ENCODE results near the gene PMPCB. TPM values are rescaled to one million over a fixed set of nuclear protein-coding genes. Genes with fewer than 3 reads are reported as not detected.

Gene PMPCB
- total RNA-seq, 1 donor from 2014 or later: 37.1 TPM

DNA sequence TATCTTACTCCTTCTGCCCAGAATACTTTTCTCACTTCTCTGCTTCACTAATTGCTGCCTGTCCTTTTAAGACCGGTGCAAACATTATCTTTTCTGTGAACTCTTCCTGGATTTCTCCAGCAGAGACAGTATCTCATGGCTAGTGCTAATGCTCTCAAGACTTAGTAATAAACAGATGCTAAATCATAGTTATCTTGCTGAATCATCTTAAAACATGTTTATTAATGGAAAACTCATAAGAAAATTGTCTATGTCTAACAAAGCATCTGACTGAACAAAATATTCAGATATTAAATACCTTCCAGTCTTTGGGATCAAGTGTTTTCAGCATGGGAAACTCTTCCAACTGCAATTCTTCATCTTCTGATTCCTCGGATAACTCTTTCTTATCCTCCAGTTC, 44.2 kb downstream of the PMPCB start:
- no peak overlapping the region for H3K4me3 Mint-ChIP-seq (ENCODE audit: unreplicated experiment)
- TF ChIP-seq, protein P1, sequence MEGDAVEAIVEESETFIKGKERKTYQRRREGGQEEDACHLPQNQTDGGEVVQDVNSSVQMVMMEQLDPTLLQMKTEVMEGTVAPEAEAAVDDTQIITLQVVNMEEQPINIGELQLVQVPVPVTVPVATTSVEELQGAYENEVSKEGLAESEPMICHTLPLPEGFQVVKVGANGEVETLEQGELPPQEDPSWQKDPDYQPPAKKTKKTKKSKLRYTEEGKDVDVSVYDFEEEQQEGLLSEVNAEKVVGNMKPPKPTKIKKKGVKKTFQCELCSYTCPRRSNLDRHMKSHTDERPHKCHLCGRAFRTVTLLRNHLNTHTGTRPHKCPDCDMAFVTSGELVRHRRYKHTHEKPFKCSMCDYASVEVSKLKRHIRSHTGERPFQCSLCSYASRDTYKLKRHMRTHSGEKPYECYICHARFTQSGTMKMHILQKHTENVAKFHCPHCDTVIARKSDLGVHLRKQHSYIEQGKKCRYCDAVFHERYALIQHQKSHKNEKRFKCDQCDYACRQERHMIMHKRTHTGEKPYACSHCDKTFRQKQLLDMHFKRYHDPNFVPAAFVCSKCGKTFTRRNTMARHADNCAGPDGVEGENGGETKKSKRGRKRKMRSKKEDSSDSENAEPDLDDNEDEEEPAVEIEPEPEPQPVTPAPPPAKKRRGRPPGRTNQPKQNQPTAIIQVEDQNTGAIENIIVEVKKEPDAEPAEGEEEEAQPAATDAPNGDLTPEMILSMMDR (IDR thresholded peaks at IDR 0.05): no peak
- H3K4me1 Mint-ChIP-seq (ENCODE audit: low read depth): peaks cover 28% of the 10 kb centered on the region
- H3K27ac Mint-ChIP-seq (ENCODE audit: unreplicated experiment): no peak overlapping the region
- H3K9me3 Mint-ChIP-seq (ENCODE audit: low read depth): no peaks in the 10 kb centered on the region
- H3K27me3 Mint-ChIP-seq (ENCODE audit: low read depth): no peaks in the 10 kb centered on the region
- DNase-seq (ENCODE audit: low spot score): no peak
- peaks cover 30% of the 10 kb centered on the region for H3K36me3 Mint-ChIP-seq (ENCODE audit: low read depth)

DNA sequence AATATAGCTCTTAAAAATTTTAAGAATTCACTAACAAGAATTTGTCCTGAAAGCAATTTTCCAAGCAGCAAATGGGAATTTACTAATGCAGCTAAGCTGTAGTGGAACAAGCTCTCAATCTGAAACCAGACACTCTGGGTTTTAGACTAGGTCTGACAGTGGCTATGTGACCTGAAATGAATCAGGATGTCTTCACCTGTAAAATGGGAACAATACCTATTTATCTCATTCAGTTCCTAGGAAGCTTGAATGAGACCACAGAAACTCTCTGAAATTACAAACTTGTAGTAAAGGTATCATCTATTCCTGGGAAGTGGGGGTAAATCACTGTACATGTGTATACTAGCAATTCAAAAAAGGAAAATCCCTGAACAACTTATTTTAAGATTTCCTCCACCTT, 46.1 kb downstream of the PMPCB start:
- TF ChIP-seq, protein P1 (IDR thresholded peaks at IDR 0.05): no peak
- H3K27me3 Mint-ChIP-seq (ENCODE audit: low read depth): no peaks in the 10 kb centered on the region
- peaks cover 19% of the 10 kb centered on the region for H3K36me3 Mint-ChIP-seq (ENCODE audit: low read depth)
- DNase-seq (ENCODE audit: low spot score): no peak
- peak overlapping the region; percentile 92 for H3K4me3 Mint-ChIP-seq (ENCODE audit: unreplicated experiment)
- H3K9me3 Mint-ChIP-seq (ENCODE audit: low read depth): no peaks in the 10 kb centered on the region
- H3K4me1 Mint-ChIP-seq (ENCODE audit: low read depth): peaks cover 38% of the 10 kb centered on the region
- H3K27ac Mint-ChIP-seq (ENCODE audit: unreplicated experiment): peak overlapping the region; percentile 97

GRCh38 chr7:103343758-103344452, 46.7 kb downstream of the PMPCB start:
- peaks cover 44% of the 10 kb centered on the region for H3K4me1 Mint-ChIP-seq (ENCODE audit: low read depth)
- H3K4me3 Mint-ChIP-seq (ENCODE audit: unreplicated experiment): peak overlapping the region; percentile 92
- H3K36me3 Mint-ChIP-seq (ENCODE audit: low read depth): peaks cover 19% of the 10 kb centered on the region
- DNase-seq (ENCODE audit: low spot score): no peak
- TF ChIP-seq, protein P1 (IDR thresholded peaks at IDR 0.05): no peak
- no peaks in the 10 kb centered on the region for H3K9me3 Mint-ChIP-seq (ENCODE audit: low read depth)
- H3K27ac Mint-ChIP-seq (ENCODE audit: unreplicated experiment): peak overlapping the region; percentile 97
- H3K27me3 Mint-ChIP-seq (ENCODE audit: low read depth): no peaks in the 10 kb centered on the region

DNA sequence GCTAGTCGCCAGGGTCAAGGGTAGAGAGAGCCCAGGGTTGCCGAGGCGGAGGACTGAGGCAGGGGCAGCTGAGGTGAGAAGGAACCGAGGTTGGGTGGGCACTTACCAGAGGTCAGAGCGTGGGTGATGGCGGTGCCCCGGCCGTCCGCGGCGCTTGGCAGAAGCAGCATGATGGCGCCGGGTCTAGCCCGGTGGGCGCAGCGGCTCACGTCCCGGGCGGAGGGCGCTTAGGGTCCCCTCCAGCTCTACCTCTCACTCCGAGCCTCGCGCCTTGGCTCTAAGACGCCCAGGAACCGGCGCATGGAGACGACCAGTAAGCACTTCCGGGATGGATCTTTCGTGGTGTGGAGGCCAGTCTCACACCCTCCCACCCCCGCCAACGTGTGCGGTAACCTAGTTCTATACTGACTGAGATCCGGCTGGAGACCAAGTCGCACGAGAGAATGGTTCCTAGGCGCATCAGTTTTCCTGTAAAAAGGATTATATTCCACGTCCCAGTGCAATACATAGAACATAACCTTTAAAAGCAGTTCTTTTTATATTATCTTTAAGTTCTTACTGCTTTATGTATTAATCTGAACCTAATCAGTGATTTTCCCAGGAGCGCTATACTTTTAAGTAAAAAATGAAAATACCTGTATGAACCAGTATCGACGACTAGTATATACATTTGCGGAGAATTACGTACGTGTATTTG, 47.4 kb downstream of the PMPCB start, which contains the start of gene DNAJC2:
Gene DNAJC2, minus strand, starts transcription at position 315 of the 697 bp plus-strand sequence. Its CDS starts 145 bp downstream, at position 170.
- DNase-seq (ENCODE audit: low spot score): peak; percentile 94
- Mint-ChIP-seq H3K4me3 (ENCODE audit: unreplicated experiment) (peak within 1 kb of the TSS; percentile 92), H3K27me3 (ENCODE audit: low read depth) (no peaks in the 10 kb centered on the region), H3K27ac (ENCODE audit: unreplicated experiment) (peak within 1 kb of the TSS; percentile 97), H3K9me3 (ENCODE audit: low read depth) (no peaks in the 10 kb centered on the region), H3K4me1 (ENCODE audit: low read depth) (peaks cover 51% of the 10 kb centered on the region), H3K36me3 (ENCODE audit: low read depth) (peaks cover 13% of the 10 kb centered on the region)
- TF ChIP-seq, protein P1 (IDR thresholded peaks at IDR 0.05): no peak

DNA sequence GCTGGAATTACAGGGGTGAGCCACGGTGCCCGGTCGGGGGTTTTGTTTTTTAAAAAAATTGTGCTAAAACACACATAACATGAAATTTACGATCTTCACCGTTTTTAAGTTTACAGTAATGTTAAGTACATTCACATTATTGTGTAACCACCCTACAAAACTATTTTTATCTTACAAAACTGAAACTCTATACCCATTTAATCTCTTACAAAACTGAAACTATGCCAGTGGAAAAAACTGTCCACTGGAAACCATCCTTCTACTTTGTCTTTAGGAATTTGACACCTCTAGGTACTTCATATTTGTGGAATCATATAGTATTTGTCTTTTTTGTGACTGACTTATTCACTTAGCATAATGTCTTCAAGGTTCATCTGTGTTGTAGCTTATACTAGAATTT, 49.2 kb downstream of the PMPCB start:
- Mint-ChIP-seq H3K27me3 (ENCODE audit: low read depth) (no peaks in the 10 kb centered on the region), H3K36me3 (ENCODE audit: low read depth) (peaks cover 3% of the 10 kb centered on the region), H3K9me3 (ENCODE audit: low read depth) (no peaks in the 10 kb centered on the region), H3K4me3 (ENCODE audit: unreplicated experiment) (no peak overlapping the region), H3K4me1 (ENCODE audit: low read depth) (peaks cover 58% of the 10 kb centered on the region), H3K27ac (ENCODE audit: unreplicated experiment) (no peak overlapping the region)
- DNase-seq (ENCODE audit: low spot score): no peak
- TF ChIP-seq, protein P1 (IDR thresholded peaks at IDR 0.05): no peak
